GM10248 (cell line): ENCODE measurements around the gene GTPBP3.

ENCODE experiments used
- CTCF ChIA-PET: fragments of 300-600 bp; sonication (Branson Sonifier 250); formaldehyde crosslinking; extraction: SDS; loops from one replicate; lab custom pipeline; 2021; ENCODE audit warnings: antibody characterized with exemption; lab: Yijun Ruan, JAX
- POLR2A ChIA-PET: fragments of 350-650 bp; sonication (Branson Sonifier 250); formaldehyde crosslinking; extraction: SDS; loops from one replicate; lab custom pipeline; 2020; ENCODE audit warnings: antibody characterized with exemption; lab: Yijun Ruan, JAX
- DNase-seq: peaks from one replicate; pipeline ENCODE4 v3.0.0; 2012; ENCODE audit errors: extremely low spot score
- TF ChIP-seq, protein P1 (sequence below): IDR thresholded peaks from 2 replicates; pipeline ENCODE4 v1.5.1; 2012; ENCODE audit warnings: mild to moderate bottlenecking, low read depth; ENCODE audit errors: extremely low read depth, missing control alignments, control extremely low read depth

The GTPBP3 gene

DNA sequence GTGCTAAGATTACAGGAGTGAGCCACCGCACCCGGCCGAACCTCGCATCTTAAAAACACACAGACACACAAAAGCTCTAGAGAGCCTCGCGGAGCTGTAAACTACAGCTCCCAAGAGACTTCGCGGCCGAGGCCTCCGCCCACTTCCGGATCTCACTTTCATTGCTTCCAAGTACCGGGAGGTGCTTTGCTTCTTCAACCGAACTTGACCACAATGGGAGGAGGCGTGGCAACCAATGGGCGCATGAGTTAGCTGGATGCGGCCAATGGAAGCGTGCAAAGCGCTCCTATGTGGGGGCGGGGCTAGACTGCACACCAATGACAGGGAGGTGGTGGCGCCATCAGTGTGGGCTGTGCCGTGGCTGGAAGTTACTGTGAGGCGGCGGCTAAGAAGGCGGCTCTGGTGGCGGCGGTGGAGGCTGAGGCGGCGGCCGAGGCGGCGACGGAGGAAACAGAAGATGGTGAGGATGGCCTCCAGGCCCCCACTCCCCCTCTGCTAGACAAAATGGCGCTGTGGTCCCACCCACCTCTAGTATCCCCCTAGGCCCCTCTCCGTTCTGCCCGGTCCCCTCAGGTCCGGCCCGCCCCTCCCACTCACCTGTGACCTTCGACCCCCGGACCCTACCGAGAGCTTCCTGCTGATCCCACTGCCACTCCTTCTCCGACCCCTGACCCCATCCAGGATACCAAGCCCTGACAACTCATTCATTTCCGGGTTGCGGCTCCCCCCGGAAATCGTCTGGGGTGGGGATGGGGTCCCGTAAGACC is 28.0 kb upstream of the GTPBP3 start, which contains the start of gene DDA1:
TSS of gene DDA1 (plus strand) at position 366 of the 767 bp plus-strand sequence. CDS start at position 458, 92 bp downstream.
- DNase-seq: peak; percentile 98
- ChIA-PET CTCF (interaction anchor here (0.6 to 1.8 kb wide), 9 partner anchors 16 to 594 kb away, joined by 3 to 5 read pairs (median 3); partner anchors contain the start of gene BABAM1), POLR2A (interaction anchor here (0.6 to 1.2 kb wide), 7 partner anchors 12 to 972 kb away, joined by 3 to 6 read pairs (median 4); partner anchors contain the start of genes ANKLE1, BABAM1, BST2 and JUND)
- TF ChIP-seq, protein P1, sequence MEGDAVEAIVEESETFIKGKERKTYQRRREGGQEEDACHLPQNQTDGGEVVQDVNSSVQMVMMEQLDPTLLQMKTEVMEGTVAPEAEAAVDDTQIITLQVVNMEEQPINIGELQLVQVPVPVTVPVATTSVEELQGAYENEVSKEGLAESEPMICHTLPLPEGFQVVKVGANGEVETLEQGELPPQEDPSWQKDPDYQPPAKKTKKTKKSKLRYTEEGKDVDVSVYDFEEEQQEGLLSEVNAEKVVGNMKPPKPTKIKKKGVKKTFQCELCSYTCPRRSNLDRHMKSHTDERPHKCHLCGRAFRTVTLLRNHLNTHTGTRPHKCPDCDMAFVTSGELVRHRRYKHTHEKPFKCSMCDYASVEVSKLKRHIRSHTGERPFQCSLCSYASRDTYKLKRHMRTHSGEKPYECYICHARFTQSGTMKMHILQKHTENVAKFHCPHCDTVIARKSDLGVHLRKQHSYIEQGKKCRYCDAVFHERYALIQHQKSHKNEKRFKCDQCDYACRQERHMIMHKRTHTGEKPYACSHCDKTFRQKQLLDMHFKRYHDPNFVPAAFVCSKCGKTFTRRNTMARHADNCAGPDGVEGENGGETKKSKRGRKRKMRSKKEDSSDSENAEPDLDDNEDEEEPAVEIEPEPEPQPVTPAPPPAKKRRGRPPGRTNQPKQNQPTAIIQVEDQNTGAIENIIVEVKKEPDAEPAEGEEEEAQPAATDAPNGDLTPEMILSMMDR: no peak

DNA sequence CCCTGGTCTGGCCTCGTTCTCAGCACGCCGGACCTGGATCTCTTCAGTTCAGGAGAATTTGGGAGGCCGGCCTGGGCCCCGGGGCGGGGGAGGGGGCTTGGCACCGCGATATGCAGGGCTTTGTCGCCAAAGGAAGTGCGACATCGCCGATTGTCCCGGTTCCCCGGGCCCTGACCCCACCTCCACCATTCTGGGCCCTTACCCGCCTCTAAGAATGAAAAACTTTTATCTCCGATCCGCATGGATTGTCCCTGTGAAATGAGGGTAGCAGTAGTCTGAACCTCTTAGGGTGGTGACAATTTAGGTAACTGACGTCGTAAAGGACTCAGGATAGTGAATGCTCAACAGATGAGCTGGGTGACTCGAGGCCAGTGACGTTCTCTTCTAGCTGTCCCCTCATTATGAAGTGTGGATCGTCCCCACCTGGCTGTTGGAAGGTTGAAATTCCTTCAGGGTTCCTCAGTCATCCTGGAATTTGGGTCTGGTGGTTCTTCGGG is 27.3 kb upstream of the GTPBP3 start:
- POLR2A ChIA-PET: no interaction called here
- no peak for DNase-seq
- TF ChIP-seq, protein P1: no peak
- CTCF ChIA-PET: interaction anchor here (1.8 kb wide), 1 partner anchor 36 kb away, joined by 4 read pairs; no protein-coding TSS in a partner anchor

DNA sequence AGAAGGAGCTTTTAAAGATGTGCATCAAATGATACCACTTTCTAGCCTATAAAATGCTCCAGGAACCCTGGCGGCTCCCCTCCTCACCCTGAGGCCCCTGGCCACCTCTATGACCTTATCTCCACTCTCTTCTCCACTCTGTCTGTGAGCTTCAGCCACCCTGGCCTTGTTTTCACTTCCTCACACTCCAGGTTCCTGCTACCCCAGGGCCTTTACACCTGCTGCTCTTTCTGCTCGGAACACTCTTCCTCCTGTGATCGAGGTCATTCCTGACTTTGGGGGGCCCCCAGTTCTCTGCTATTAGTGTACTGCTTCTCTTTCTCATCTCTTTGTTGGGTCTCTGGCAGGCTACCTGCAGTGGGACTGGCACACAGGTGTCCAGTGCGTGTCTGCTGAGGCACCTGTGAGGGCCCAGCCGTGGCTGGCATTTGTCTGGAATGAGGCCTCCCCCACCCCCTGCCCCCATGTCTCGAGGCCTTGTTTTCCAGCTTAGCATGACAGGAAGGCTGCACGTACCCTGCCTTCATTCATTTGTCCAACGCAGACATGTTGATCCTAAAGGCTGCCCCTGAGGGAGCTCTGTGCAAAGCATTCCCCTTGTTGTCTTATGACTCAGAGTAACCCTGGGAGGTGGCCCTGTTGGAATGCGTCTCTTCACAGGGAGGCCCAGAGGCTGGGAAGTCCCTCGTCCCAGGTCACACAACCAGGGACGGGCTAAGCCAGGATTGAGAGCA is 25.7 kb upstream of the GTPBP3 start:
- DNase-seq: no peak
- TF ChIP-seq, protein P1: no peak

DNA sequence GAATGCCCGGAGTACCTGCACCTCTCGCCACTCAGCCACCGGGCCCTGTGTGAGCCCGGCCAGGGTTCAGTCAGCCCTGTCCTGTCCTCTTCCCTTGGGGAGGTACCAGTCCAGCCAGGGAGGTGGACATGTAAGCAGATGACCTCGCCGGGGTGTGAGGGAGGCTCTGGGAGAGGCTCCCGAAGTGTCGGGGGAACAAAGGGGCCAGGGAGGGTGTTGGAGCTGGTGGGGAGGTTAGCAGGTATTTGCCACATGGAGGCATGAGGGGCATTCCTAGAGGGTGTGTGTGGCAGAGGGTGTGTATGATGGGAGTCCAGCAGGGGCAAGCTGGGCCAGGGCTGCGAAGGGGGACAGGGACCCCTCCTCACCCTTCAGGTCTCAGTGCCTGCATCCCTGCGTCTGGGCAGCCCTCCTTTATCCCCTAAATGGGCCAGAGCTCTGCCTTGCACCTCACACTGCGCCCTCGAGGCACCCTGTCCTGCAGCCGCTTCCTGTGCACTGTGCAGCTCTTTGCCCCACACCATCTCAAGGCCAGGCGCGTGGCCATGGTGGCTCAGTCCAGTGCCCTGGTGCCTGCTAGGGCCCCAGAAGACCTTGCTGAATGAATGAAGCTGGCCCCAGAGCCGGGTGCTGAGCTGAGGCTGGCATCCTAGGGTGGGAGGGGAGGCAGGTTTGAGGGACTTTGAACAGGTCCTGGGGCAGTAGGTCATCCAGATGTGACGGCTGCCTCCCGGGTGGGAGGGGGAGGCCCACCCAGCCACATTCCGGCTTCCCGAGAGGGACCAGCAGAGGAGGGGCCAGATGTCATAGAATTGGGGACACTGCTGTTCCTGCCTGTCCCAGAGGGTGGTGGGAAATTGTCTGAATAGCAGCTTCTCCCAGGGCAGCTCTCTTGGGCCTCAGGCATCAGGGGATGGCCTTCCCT is 24.9 kb upstream of the GTPBP3 start:
- DNase-seq: no peak
- ChIA-PET POLR2A (interaction anchor here (0.6 kb wide), 1 partner anchor 77 kb away, joined by 4 read pairs; no protein-coding TSS in a partner anchor), CTCF (interaction anchor here (0.8 to 1.4 kb wide), 2 partner anchors 8 to 30 kb away, joined by 3 read pairs; no protein-coding TSS in a partner anchor)
- TF ChIP-seq, protein P1: no peak

More for the DNA sequence above, 25.7 kb upstream of the GTPBP3 start:
- ChIA-PET POLR2A (no interaction called here), CTCF (interaction anchor here (1.2 kb wide), 1 partner anchor 51 kb away, joined by 3 read pairs; no protein-coding TSS in a partner anchor)

DNA sequence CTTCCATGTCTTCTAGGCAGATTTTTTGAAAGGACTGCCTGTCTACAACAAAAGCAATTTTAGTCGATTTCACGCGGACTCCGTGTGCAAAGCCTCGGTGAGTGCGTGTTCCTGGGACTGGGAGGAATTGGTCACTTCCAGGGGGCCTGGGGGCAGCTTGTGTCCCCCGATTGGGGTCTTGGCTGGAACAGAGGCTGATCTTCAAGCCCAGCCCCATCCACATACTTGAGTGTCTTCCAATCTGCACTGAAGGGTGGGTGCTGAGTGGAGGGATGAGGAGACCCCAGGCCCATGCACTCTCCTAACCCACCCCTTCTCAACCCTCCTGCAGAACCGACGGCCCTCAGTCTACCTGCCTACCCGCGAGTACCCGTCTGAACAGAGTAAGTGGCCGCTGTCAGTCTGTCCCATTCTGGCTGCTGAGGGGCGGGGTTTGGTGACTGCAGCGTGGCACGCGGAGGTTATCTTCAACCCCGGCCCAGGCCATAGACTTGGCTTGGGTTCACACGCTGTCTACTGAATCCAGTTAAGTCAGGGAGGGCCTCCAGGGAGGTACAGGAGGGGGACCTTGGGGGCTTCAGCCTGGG is 23.3 kb upstream of the GTPBP3 start:
- POLR2A ChIA-PET: no interaction called here
- CTCF ChIA-PET: interaction anchor here (1.6 kb wide), 1 partner anchor 8 kb away, joined by 4 read pairs; the partner anchor contains the start of gene MRPL34
- TF ChIP-seq, protein P1: no peak
- DNase-seq: no peak
